GM12864 (cell line): Measurements from ENCODE around the gene SMARCC2.

Experiments
- DNase-seq: peaks from one replicate; pipeline ENCODE4 v3.0.0-alpha.2; 2011; ENCODE audit warnings: low read depth
- H3K4me3 ChIP-seq: 2 replicates; pipeline ENCODE4 v1.5.1; 2011; ENCODE audit warnings: mild to moderate bottlenecking, low read depth, low read length, control low read depth
- TF ChIP-seq, protein P1 (sequence below): IDR thresholded peaks from 2 replicates; pipeline ENCODE4 v1.5.1; 2011; ENCODE audit warnings: low read depth, mild to moderate bottlenecking, moderate library complexity, low read length, control low read depth, inconsistent platforms; ENCODE audit errors: missing control alignments

Gene SMARCC2

DNA sequence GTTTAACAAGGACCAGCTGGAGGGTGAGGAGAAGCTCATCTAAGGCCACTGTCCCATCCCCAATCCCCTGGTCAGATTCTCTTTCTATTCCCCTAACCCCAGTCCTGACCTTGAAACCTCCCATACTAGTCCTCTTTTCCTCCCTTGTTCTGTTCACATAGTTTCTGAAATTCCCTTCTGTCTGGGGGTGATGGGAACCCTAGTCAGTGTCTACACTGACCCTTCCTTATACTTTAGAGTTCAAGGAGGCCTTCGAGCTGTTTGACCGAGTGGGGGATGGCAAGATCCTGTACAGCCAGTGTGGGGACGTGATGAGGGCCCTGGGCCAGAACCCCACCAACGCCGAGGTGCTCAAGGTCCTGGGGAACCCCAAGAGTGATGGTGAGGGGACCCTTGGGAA is 34.5 kb downstream of the SMARCC2 start:
- TF ChIP-seq, protein P1, sequence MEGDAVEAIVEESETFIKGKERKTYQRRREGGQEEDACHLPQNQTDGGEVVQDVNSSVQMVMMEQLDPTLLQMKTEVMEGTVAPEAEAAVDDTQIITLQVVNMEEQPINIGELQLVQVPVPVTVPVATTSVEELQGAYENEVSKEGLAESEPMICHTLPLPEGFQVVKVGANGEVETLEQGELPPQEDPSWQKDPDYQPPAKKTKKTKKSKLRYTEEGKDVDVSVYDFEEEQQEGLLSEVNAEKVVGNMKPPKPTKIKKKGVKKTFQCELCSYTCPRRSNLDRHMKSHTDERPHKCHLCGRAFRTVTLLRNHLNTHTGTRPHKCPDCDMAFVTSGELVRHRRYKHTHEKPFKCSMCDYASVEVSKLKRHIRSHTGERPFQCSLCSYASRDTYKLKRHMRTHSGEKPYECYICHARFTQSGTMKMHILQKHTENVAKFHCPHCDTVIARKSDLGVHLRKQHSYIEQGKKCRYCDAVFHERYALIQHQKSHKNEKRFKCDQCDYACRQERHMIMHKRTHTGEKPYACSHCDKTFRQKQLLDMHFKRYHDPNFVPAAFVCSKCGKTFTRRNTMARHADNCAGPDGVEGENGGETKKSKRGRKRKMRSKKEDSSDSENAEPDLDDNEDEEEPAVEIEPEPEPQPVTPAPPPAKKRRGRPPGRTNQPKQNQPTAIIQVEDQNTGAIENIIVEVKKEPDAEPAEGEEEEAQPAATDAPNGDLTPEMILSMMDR: no peak
- no peak overlapping the region for H3K4me3 ChIP-seq
- DNase-seq: no peak

DNA sequence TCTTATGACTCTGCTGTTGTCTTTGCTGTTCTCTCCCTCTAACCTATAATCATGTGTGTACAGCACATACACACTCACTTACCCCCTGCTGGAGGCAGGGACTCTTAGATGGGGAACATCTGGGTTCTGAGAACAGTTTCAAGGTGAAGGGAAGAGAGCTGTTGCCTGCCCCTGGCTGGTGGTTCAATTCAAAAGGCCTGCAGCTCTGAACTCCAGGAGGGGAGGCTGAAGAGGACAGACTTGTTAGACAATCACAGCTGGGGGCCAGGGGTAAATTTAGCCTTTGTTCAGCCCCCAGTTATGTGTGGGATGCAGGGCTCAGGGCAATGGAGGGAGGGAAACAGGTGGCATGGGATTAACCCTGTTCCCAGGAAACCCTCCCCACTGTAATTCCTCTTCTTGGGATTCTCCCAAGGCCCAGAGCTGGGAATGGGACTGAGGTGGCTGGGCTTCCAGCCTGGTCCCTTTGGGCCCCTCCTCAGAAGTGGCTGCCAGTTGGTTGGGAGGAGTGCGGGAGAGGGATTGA is 35.0 kb downstream of the SMARCC2 start:
- TF ChIP-seq, protein P1: no peak
- H3K4me3 ChIP-seq: no peak overlapping the region
- DNase-seq: no peak

DNA sequence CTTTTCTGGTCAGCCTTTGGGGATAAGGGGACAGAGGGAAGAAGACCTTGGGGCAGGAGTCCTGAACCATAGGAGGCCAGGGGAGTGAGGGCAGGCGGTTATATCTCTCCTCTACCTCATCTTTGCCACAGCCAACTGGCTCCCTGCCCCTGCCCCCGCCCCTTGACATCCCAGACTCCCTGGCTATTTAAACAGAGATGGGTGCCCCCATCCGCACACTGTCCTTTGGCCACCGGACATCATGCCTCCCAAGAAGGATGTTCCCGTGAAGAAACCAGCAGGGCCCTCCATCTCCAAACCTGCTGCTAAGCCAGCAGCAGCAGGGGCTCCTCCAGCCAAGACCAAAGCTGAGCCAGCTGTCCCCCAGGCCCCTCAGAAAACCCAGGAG is 35.6 kb downstream of the SMARCC2 start:
- no peak overlapping the region for H3K4me3 ChIP-seq
- TF ChIP-seq, protein P1: no peak
- no peak for DNase-seq

DNA sequence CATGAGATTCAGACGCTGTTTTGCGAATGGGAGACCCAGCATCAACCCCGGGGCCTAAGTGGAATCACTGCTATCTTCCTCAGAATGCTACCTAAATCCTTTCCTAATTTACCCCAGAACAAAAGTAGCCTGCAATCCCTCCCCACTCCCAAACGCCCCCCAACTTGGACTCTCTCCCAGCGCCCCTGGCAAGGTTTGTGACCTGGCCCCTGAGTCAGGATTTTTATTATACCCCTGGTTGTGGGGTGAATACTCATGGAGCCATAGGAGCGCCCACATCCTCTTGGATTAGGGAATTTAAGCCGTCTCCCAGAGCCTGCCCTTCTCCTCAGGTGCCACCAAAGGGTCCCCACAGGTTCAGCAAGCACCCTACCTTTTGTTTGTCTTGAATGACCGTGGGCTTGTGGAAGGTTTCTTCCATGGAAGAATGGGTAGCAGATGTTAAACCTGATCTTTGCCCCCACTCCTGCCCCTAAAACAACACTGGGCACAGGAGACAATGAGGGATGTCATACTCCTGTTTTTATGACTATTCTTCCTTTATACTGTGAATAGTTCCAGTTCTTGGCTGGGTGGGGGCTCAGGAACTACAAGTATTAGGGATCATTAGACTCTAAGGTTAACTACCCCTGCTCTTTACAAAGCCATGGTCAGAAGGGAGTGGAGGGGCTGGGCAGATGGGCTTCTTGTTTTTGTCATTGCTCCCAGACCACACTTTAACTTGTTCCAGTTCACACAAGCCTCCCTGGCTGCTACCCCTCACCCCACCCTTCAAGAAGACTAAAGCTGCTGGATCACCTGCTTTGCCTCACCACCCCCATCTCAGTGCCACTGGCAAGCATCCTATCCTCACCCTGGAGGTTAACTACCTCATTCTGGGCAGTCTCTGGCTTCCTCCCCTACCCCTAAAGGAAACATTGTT is 36.3 kb downstream of the SMARCC2 start:
- peak overlapping the region; percentile 74 for H3K4me3 ChIP-seq
- no peak for DNase-seq
- TF ChIP-seq, protein P1: no peak

DNA sequence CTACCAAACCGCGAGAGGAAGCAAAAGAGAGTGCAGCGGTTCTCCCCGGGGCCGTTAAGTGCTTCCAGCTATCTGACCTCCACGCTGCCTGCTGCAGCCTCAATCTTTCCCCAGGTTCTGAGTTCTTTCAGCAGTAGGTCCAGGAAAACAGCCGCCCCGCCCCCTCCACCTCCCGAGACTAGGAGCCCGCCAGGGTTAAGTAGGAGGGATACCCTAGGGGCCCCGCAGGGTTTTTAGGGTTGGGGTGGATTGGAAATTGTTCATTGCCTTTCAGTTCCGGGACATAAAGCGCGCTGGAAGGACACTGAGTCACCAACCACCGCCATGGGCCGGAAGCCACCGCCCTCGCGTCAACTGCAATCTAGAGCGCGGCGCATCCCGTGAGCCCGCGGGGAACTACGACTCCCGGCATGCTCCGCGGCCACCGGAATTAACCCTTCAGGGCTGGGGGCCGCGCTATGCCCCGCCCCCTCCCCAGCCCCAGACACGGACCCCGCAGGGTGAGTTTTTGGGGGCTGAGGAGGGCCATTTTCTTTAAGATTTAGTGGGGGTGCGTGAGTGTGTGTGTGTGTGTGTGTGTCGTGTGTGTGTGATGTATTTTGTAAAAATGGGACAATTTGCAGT is 37.0 kb downstream of the SMARCC2 start, which contains the start of gene MYL6B:
TSS of gene MYL6B (plus strand) at position 456 of the 624 bp plus-strand sequence. CDS start 1,332 bp downstream, outside the sequence.
- TF ChIP-seq, protein P1: no peak
- DNase-seq: peak; percentile 74
- H3K4me3 ChIP-seq: peak within 1 kb of the TSS; percentile 74

DNA sequence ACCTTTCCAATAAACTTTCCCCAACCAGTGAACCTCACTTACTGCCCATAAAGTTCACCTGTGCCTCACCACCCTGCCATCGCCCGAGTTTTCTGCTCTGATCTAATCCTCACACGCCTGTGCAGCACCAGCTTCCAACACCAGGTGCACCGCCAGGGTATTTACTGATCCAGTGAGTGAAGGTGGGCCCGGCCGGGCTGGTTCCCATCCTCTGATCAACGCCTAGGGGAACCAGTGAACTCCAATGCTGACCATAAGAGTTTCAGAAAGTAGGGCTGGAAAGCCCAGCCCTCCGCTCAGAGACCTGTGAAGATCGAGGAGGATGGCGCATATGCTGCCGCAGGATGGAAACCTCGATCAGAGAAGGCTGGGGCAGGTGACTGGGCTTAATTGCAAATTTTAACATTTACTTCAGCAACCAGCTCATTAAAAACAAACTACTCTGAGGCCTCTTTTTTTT is 37.6 kb downstream of the SMARCC2 start:
- TF ChIP-seq, protein P1: peak; percentile 61
- no peak for DNase-seq

More for the DNA sequence above, 37.6 kb downstream of the SMARCC2 start:
- peak overlapping the region; percentile 74 for H3K4me3 ChIP-seq
